OCI-LY7 (cell line): Measurements from ENCODE around the gene NAT9. TPM values are rescaled to one million over a fixed set of nuclear protein-coding genes. Genes with fewer than 3 reads are reported as not detected.

Experiments
- BruUV-seq: library from RNA; stranded (reverse); fragments of 400-500 nt; replicated peaks from 2 replicates; lab custom pipeline; 2021; lab: Mats Ljungman, UMichigan
- CTCF ChIA-PET: fragments of 300-600 bp; sonication (Branson Sonifier 250); formaldehyde crosslinking; loops from one replicate; lab custom pipeline; 2022; ENCODE audit warnings: antibody characterized with exemption; ENCODE audit not compliant: unreplicated experiment; lab: Charles Lee
- POLR2A ChIA-PET: fragments of 300-600 bp; sonication (Branson Sonifier 250); formaldehyde crosslinking; loops from one replicate; lab custom pipeline; 2022; ENCODE audit warnings: antibody characterized with exemption; lab: Charles Lee
- DNase-seq: peaks from one replicate; pipeline ENCODE4 v3.0.0-alpha.2; 2015; ENCODE audit warnings: low spot score
- H2AFZ ChIP-seq: fragments of 200-600 bp; sonication (generic), shearing (Covaris generic); 2 replicates; pipeline ENCODE4 v1.6.1; 2014; ENCODE audit warnings: mild to moderate bottlenecking, antibody characterized with exemption, low read length, moderate library complexity
- H3K27ac ChIP-seq: fragments of 200-600 bp; sonication (generic); 2 replicates; pipeline ENCODE4 v1.5.1; 2014; ENCODE audit warnings: mixed run types, low read depth, mild to moderate bottlenecking, moderate library complexity, low read length, inconsistent platforms; ENCODE audit not compliant: poor library complexity, severe bottlenecking
- H3K36me3 ChIP-seq: fragments of 200-600 bp; sonication (generic); 2 replicates; pipeline ENCODE4 v1.6.1; 2014; ENCODE audit warnings: mild to moderate bottlenecking, antibody characterized with exemption, low read length, moderate library complexity, mixed read lengths; ENCODE audit not compliant: insufficient read depth
- H3K4me1 ChIP-seq: fragments of 200-600 bp; sonication (generic); 2 replicates; pipeline ENCODE4 v1.5.1; 2014; ENCODE audit warnings: mild to moderate bottlenecking, low read length; ENCODE audit not compliant: insufficient read depth, poor library complexity, severe bottlenecking
- H3K4me2 ChIP-seq: fragments of 200-600 bp; sonication (generic); 2 replicates; pipeline ENCODE4 v1.6.1; 2014; ENCODE audit warnings: mild to moderate bottlenecking, low read length
- H3K4me3 ChIP-seq: fragments of 200-600 bp; sonication (generic); 2 replicates; pipeline ENCODE4 v1.5.1; 2014; ENCODE audit warnings: mild to moderate bottlenecking, low read depth, low read length; ENCODE audit not compliant: poor library complexity, severe bottlenecking
- H3K79me2 ChIP-seq: fragments of 200-600 bp; sonication (generic); 2 replicates; pipeline ENCODE4 v1.6.1; 2016; ENCODE audit warnings: low read depth, mild to moderate bottlenecking, low read length, moderate library complexity, mixed read lengths; ENCODE audit not compliant: insufficient read depth
- H3K9me2 ChIP-seq: fragments of 200-600 bp; sonication (generic); 2 replicates; pipeline ENCODE4 v1.6.1; 2016; ENCODE audit warnings: mild to moderate bottlenecking, low read length, mixed read lengths; ENCODE audit not compliant: insufficient read depth
- H3K9me3 ChIP-seq: fragments of 200-600 bp; sonication (generic); 2 replicates; pipeline ENCODE4 v1.6.1; 2014; ENCODE audit warnings: mild to moderate bottlenecking, mixed run types, low read length, mixed read lengths
- H4K20me1 ChIP-seq: fragments of 200-600 bp; sonication (generic); 2 replicates; pipeline ENCODE4 v1.6.1; 2014; ENCODE audit warnings: mild to moderate bottlenecking, antibody characterized with exemption, low read length, moderate library complexity, mixed read lengths; ENCODE audit not compliant: insufficient read depth
- CTCF ChIP-seq: fragments of 200-600 bp; sonication (generic); conservative IDR thresholded peaks from 2 replicates; pipeline ENCODE4 v1.5.1; 2014; ENCODE audit warnings: mild to moderate bottlenecking, antibody characterized with exemption, low read length, moderate library complexity, mixed read lengths
- EZH2phosphoT487 ChIP-seq: fragments of 200-600 bp; sonication (generic); IDR thresholded peaks from 2 replicates; pipeline ENCODE4 v1.6.1; 2018; ENCODE audit warnings: low read depth, borderline replicate concordance, mild to moderate bottlenecking, mixed run types, antibody characterized with exemption, low read length, moderate library complexity, mixed read lengths
- intact Hi-C: fragments of 100-400 bp; cut with micrococcal nuclease; formaldehyde crosslinking; loops from one replicate; pipeline ENCODE4 v1.10.0; 2022; ENCODE audit not compliant: unreplicated experiment
- total RNA-seq, 2 experiments: library from RNA; depleted of rRNA in 1 of 2; stranded (reverse); fragments of >200 nt in 1 of 2; shearing (Covaris generic) in 1 of 2; gene quantifications; 2 replicates each; pipeline ENCODE4 v1.2.3, GENCODE V29; 2014 to 2022

NAT9 gene
- total RNA-seq, 2 experiments from 2014 or later = 77.2 to 87.9 TPM

DNA sequence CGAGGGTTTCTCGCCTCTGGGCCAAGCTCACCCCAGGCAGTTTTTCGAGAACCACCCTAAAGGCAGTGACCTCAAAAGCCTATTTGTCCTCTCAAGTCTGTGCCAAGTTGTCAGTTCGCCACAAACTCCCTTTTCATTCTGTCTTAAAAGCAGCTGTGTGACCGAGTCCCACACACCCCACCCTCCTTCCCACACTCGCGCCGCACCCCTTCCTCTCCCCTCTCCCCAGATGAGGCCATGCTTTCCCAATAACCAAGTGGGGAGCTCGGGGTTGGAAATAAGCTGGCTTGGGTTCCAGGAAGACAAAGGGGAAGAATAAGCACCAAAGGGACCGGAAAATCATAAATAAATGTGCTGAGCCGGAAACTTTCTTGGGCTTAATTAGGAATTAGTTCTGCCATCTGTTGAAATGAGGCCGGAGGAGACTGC, 46.8 kb upstream of the NAT9 start:
- Histone ChIP-seq H3K4me2 (no peak overlapping the region), H3K4me1 (no peaks in the 10 kb centered on the region), H3K9me2 (no peaks in the 10 kb centered on the region), H3K4me3 (no peak overlapping the region), H3K36me3 (no peaks in the 10 kb centered on the region), H3K9me3 (no peaks in the 10 kb centered on the region), H4K20me1 (no peaks in the 10 kb centered on the region; the same call in 1 of the 2 replicates), H3K27ac (no peak overlapping the region), H3K79me2 (no peaks in the 10 kb centered on the region), H2AFZ (no peak overlapping the region)
- ChIA-PET POLR2A (interaction anchor here (0.6 kb wide), 1 partner anchor 236 kb away, joined by 4 read pairs; no protein-coding TSS in a partner anchor), CTCF (interaction anchor here (0.5 kb wide), 1 partner anchor 695 kb away, joined by 3 read pairs; no protein-coding TSS in a partner anchor)
- DNase-seq = no peak
- intact Hi-C loops = no loop called here
- TF ChIP-seq EZH2phosphoT487 = no peak
- TF ChIP-seq CTCF = no peak
- no TSS peak for BruUV-seq

DNA sequence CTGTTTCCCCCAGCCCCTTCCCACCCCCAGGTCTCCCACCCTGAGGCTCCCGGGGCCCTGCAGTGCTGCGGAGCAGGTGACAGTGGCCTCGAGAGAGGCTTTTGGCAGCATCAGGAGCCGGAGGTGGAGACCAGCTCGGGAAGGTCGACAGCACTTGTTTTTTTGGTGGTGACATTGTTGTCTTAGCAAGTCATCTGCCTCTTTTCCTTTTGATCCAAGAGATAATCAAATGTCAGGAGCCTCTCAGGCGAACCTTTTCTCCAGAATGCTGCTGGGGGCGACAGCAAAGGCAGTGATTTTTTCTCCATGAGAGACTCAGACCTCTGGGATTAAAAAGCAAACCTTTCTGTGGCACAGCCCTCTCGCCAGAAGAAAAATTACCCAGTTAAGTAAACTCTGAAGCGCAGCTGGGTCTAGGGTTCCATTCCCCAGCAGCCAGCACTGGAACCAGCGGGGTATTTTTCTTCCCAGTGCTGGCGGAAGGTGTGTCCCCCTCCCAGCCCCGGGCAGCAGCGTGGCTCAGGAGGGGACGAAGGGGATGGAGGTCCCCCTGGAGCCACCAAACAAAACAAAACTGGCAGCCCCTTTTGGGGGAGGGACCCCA, 46.3 kb upstream of the NAT9 start:
- no peaks in the 10 kb centered on the region for H3K79me2 ChIP-seq

More for the DNA sequence above, 46.3 kb upstream of the NAT9 start:
- ChIA-PET POLR2A (interaction anchor here (0.6 kb wide), 1 partner anchor 235 kb away, joined by 4 read pairs; no protein-coding TSS in a partner anchor), CTCF (no interaction called here)
- no peaks in the 10 kb centered on the region for H3K9me3 ChIP-seq
- no TSS peak for BruUV-seq
- no peak overlapping the region for H2AFZ ChIP-seq
- H4K20me1 ChIP-seq = no peaks in the 10 kb centered on the region; the same call in 1 of the 2 replicates
- H3K9me2 ChIP-seq = no peaks in the 10 kb centered on the region
- H3K4me1 ChIP-seq = no peaks in the 10 kb centered on the region
- intact Hi-C loops = no loop called here
- no peak overlapping the region for H3K4me3 ChIP-seq
- DNase-seq = no peak
- no peaks in the 10 kb centered on the region for H3K36me3 ChIP-seq
- no peak for TF ChIP-seq CTCF
- H3K27ac ChIP-seq = no peak overlapping the region
- no peak overlapping the region for H3K4me2 ChIP-seq
